Measurements from ENCODE around the gene PAX7. TPM values are rescaled to one million over a fixed set of nuclear protein-coding genes. Genes with fewer than 3 reads are reported as not detected.

PAX7 gene
- total RNA-seq, 1 experiment from 2014 or later, result 0.15 TPM

DNA sequence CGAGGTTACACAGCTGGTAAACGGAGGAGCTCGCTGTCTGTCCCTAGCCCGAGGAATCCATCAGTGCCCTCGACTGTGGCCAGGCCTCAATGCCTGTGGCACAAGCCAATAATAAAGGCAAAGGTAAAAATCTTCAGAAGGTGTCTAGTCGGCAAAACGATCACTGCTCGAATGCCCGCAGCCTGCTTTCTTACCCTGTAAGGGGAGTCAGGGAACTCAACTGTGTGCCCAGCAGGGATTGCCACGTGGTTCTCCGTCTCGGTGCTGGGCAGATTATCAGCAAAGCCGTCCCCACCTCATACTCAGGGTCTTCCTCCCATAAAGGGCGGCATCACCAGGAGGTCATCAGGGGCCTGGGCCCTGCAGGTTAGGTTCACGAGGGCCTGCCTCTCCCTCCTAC lies 103.4 kb downstream of the PAX7 start:
- DNase-seq, result no peak
- Mint-ChIP-seq H3K27ac (no peak overlapping the region), H3K36me3 (ENCODE audit: insufficient read depth in 1 of 3, low read depth in 3 of 3) (no peaks in the 10 kb centered on the region), H3K4me3 (no peak overlapping the region), H3K4me1 (peaks cover 0 to 22% of the 10 kb centered on the region in 2 experiments; a peak in 3 of 4 replicates), H3K9me3 (no peaks in the 10 kb centered on the region; a peak in 2 of 5 replicates), H3K27me3 (ENCODE audit: low read depth) (peaks cover 41% of the 10 kb centered on the region)
- no peaks in the 10 kb centered on the region for H3K9me3 ChIP-seq (ENCODE audit: control insufficient read depth, low read depth, low read length)
- H3K4me2 ChIP-seq (ENCODE audit: insufficient read depth, insufficient read length, low read length), result no peak overlapping the region
- no peak overlapping the region for H2BK12ac ChIP-seq (ENCODE audit: insufficient read length, low read depth, low read length)
- no peak overlapping the region for H3K9ac ChIP-seq (ENCODE audit: extremely low read depth, insufficient read length, low read length)
- no peaks in the 10 kb centered on the region for H3K79me1 ChIP-seq (ENCODE audit: insufficient read depth, low read depth, low read length, poor library complexity, severe bottlenecking)
- no peak overlapping the region for H2BK120ac ChIP-seq (ENCODE audit: low read depth, low read length, poor library complexity, severe bottlenecking)
- H3K4me1 ChIP-seq (ENCODE audit: insufficient read depth, low read length), result no peaks in the 10 kb centered on the region
- no peak overlapping the region for H4K91ac ChIP-seq (ENCODE audit: insufficient read length, low read depth, low read length)
- TF ChIP-seq, protein P1, sequence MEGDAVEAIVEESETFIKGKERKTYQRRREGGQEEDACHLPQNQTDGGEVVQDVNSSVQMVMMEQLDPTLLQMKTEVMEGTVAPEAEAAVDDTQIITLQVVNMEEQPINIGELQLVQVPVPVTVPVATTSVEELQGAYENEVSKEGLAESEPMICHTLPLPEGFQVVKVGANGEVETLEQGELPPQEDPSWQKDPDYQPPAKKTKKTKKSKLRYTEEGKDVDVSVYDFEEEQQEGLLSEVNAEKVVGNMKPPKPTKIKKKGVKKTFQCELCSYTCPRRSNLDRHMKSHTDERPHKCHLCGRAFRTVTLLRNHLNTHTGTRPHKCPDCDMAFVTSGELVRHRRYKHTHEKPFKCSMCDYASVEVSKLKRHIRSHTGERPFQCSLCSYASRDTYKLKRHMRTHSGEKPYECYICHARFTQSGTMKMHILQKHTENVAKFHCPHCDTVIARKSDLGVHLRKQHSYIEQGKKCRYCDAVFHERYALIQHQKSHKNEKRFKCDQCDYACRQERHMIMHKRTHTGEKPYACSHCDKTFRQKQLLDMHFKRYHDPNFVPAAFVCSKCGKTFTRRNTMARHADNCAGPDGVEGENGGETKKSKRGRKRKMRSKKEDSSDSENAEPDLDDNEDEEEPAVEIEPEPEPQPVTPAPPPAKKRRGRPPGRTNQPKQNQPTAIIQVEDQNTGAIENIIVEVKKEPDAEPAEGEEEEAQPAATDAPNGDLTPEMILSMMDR (conservative IDR thresholded peaks at IDR 0.05), result no peak
- H4K5ac ChIP-seq (ENCODE audit: insufficient read length, low read depth, low read length), result no peak overlapping the region
- no peaks in the 10 kb centered on the region for H3K23me2 ChIP-seq (ENCODE audit: insufficient read length, low read depth, low read length, poor library complexity, severe bottlenecking)
- H3K4ac ChIP-seq (ENCODE audit: low read depth, low read length), result no peak overlapping the region
- peaks cover 3% of the 10 kb centered on the region; the same call in 1 of the 2 replicates for H3K27me3 ChIP-seq (ENCODE audit: insufficient read depth, low read length)
- no peak overlapping the region for H3T11ph ChIP-seq (ENCODE audit: low read length)
- H3K79me2 ChIP-seq (ENCODE audit: insufficient read depth, low read length), result no peaks in the 10 kb centered on the region
- H2AK5ac ChIP-seq (ENCODE audit: insufficient read length, low read length), result no peak overlapping the region
- H3K18ac ChIP-seq (ENCODE audit: insufficient read length, low read depth, low read length), result no peak overlapping the region
- H3K27ac ChIP-seq (ENCODE audit: insufficient read length, low read depth, low read length), result no peak overlapping the region
- no peaks in the 10 kb centered on the region for H4K20me1 ChIP-seq (ENCODE audit: control insufficient read depth, insufficient read depth, insufficient read length)
- no peak overlapping the region for H3K23ac ChIP-seq (ENCODE audit: insufficient read length, low read depth, low read length)
- H2BK20ac ChIP-seq (ENCODE audit: low read depth, low read length, poor library complexity, severe bottlenecking), result no peak overlapping the region
- H4K8ac ChIP-seq (replicated peaks; ENCODE audit: insufficient read length, low read depth, low read length), result no peak overlapping the region
- no peak overlapping the region for H2BK5ac ChIP-seq (ENCODE audit: insufficient read length, low read length)
- no peak overlapping the region for H2AFZ ChIP-seq (ENCODE audit: low read length)
- no CpG with 5 or more reads among the region's 15 CpGs for WGBS (ENCODE audit: extremely low coverage, insufficient read length, low lambda C conversion rate)
- no peak overlapping the region for H2BK15ac ChIP-seq (ENCODE audit: low read depth, low read length)
- no peak overlapping the region for H3K14ac ChIP-seq (ENCODE audit: insufficient read depth, low read length)
- no peak overlapping the region for H3K56ac ChIP-seq (ENCODE audit: insufficient read length, low read depth, low read length)

Data from H9 (cell line).